Mesangial cell (primary cell): ENCODE measurements around the gene ATF7IP2. TPM values are rescaled to one million over a fixed set of nuclear protein-coding genes. Genes with fewer than 3 reads are reported as not detected.

Experiments
- total RNA-seq: library from RNA; depleted of rRNA; stranded (reverse); fragments of >200 nt; gene quantifications from 2 replicates; pipeline ENCODE4 v1.2.3, GENCODE V29; 2015

ATF7IP2 gene, protein sequence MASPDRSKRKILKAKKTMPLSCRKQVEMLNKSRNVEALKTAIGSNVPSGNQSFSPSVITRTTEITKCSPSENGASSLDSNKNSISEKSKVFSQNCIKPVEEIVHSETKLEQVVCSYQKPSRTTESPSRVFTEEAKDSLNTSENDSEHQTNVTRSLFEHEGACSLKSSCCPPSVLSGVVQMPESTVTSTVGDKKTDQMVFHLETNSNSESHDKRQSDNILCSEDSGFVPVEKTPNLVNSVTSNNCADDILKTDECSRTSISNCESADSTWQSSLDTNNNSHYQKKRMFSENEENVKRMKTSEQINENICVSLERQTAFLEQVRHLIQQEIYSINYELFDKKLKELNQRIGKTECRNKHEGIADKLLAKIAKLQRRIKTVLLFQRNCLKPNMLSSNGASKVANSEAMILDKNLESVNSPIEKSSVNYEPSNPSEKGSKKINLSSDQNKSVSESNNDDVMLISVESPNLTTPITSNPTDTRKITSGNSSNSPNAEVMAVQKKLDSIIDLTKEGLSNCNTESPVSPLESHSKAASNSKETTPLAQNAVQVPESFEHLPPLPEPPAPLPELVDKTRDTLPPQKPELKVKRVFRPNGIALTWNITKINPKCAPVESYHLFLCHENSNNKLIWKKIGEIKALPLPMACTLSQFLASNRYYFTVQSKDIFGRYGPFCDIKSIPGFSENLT
- 2.6 and 3.7 TPM in 2 replicates for total RNA-seq

DNA sequence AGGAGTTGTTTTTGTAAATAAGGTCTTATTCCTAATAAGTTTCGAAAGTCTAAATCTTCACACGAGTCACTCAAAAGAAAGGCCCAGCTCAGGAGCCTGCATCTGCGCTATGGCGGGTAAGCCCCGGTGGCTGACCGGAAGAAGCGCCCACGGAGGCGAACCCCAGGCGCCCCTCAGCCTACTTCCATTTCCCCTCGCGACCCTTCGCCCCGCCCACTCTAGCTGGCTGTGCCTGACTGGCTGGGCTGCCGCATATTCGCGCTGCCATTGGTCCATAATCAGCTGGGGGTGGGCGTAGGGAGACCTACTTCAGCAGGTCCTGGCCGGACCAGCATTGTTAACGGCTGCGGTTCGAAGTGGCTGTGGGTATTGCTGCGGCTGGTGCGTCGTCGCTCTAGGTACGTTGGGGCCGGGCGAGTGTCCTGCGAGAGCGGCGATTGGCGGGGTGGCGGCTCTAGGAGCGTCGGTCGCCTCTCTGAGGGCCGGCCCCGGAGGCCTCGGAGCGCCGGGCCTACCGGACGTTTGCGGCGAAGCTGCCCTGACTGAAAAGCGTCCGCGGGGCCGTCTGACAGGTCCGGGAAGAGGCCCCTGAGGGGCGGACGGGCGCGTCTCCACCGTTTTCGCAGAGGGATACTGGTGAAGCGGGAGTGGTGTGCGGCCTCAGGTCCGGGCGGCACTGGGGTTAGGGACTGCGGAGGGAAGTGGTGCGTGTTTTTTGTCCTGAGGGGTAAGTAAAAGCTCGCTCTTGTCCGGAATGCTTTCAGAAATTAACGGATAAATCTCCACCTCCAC, at the start of gene ATF7IP2:
Gene ATF7IP2, plus strand, starts transcription at position 337 of the 792 bp plus-strand sequence. CDS start 44,560 bp downstream, outside the sequence.

Other genes with a start within 250 kb of the ATF7IP2 start
- gene GRIN2A, start 203.6 kb upstream of the ATF7IP2 start, total RNA-seq = 0.13 TPM in 1 of 2 replicates, not detected in the other
- gene EMP2, start 194.5 kb downstream of the ATF7IP2 start, total RNA-seq = 3.9 and 8.5 TPM in 2 replicates